Measurements from ENCODE around the gene TLCD3B.

DNA sequence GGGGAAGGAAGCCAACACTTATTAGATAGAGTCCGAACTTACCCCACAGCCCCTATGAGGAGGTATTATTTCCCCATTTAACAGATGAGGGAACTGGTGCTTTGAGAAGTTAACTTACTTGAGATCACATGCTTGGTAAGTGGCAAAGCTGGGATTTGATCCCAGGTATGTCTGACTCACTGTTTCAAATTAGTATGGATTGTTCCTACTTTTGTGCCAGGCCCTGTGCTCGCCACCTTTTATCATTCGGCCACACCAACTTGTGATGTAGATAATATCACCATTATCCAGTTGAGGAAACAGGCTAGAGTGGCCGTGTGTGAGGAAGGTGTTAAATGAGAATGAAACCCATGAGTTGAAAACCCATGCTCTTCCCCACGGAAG is 46.3 kb downstream of the TLCD3B start:
- TF ChIP-seq, protein P1, sequence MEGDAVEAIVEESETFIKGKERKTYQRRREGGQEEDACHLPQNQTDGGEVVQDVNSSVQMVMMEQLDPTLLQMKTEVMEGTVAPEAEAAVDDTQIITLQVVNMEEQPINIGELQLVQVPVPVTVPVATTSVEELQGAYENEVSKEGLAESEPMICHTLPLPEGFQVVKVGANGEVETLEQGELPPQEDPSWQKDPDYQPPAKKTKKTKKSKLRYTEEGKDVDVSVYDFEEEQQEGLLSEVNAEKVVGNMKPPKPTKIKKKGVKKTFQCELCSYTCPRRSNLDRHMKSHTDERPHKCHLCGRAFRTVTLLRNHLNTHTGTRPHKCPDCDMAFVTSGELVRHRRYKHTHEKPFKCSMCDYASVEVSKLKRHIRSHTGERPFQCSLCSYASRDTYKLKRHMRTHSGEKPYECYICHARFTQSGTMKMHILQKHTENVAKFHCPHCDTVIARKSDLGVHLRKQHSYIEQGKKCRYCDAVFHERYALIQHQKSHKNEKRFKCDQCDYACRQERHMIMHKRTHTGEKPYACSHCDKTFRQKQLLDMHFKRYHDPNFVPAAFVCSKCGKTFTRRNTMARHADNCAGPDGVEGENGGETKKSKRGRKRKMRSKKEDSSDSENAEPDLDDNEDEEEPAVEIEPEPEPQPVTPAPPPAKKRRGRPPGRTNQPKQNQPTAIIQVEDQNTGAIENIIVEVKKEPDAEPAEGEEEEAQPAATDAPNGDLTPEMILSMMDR (IDR thresholded peaks at IDR 0.05): no peak
- no peak for TF ChIP-seq POLR2A (IDR thresholded peaks at IDR 0.05)

All from thyroid gland (tissue), 4 donors.